Endometrial microvascular endothelial cells (primary cell): ENCODE data around the gene MAGI1. TPM values are rescaled to one million over a fixed set of nuclear protein-coding genes. Genes with fewer than 3 reads are reported as not detected.
"Not testable (repeated sequence)": the region's sequence is repeated elsewhere in the genome, so short reads cannot be mapped to it uniquely, and the experiment has no call there.

Source experiments
- in situ Hi-C: cut with HindIII; loops from 2 replicates; pipeline ENCODE4 v1.10.0; 2017; ENCODE audit warnings: low sequenced_read_pairs, low pct_unique_long_range_greater_than_20kb; ENCODE audit errors: inconsistent ontology term
- total RNA-seq: library from RNA; depleted of rRNA; stranded (reverse); fragments of >200 nt; gene quantifications from one replicate; pipeline ENCODE4 v1.2.3, GENCODE V29; 2015; ENCODE audit errors: inconsistent ontology term

The MAGI1 gene
- total RNA-seq, 1 donor from 2014 or later, result 9.1 TPM

- in situ Hi-C loops, result no loop called here
Measured at GRCh38 chr3:65587650-65588439, 450.9 kb downstream of the MAGI1 start.

GRCh38 chr3:65584913-65585312, 453.8 kb downstream of the MAGI1 start:
- in situ Hi-C loops, result no loop called here

- in situ Hi-C loops, result no loop called here
Measured at GRCh38 chr3:65584002-65584401, 454.7 kb downstream of the MAGI1 start.

- in situ Hi-C loops, result no loop called here
Measured at GRCh38 chr3:65583188-65583587, 455.5 kb downstream of the MAGI1 start.

GRCh38 chr3:65582012-65582717, 456.6 kb downstream of the MAGI1 start:
- in situ Hi-C loops, result no loop called here

GRCh38 chr3:65581313-65581712, 457.4 kb downstream of the MAGI1 start:
- in situ Hi-C loops, result no loop called here

- in situ Hi-C loops, result no loop called here
Measured at GRCh38 chr3:65578861-65579260, 459.9 kb downstream of the MAGI1 start.

GRCh38 chr3:65577843-65578430, 460.8 kb downstream of the MAGI1 start:
- in situ Hi-C loops, result no loop called here

GRCh38 chr3:65576966-65577365, 461.8 kb downstream of the MAGI1 start:
- in situ Hi-C loops, result no loop called here

- in situ Hi-C loops, result no loop called here
Measured at GRCh38 chr3:65576228-65576627, 462.5 kb downstream of the MAGI1 start.

- in situ Hi-C loops, result no loop called here
Measured at GRCh38 chr3:65575376-65575840, 463.3 kb downstream of the MAGI1 start.

GRCh38 chr3:65573548-65574116, 465.1 kb downstream of the MAGI1 start:
- in situ Hi-C loops, result no loop called here

GRCh38 chr3:65572175-65572777, 466.4 kb downstream of the MAGI1 start:
- in situ Hi-C loops, result no loop called here

GRCh38 chr3:65569845-65570405, 468.8 kb downstream of the MAGI1 start:
- in situ Hi-C loops, result no loop called here

- in situ Hi-C loops, result no loop called here
Measured at GRCh38 chr3:65569129-65569528, 469.6 kb downstream of the MAGI1 start.

- in situ Hi-C loops, result no loop called here
Measured at GRCh38 chr3:65568497-65568896, 470.2 kb downstream of the MAGI1 start.

GRCh38 chr3:65565744-65566143, 473.0 kb downstream of the MAGI1 start:
- in situ Hi-C loops, result not testable (repeated sequence)

GRCh38 chr3:65564483-65564882, 474.2 kb downstream of the MAGI1 start:
- in situ Hi-C loops, result no loop called here

- in situ Hi-C loops, result no loop called here
Measured at GRCh38 chr3:65563861-65564260, 474.9 kb downstream of the MAGI1 start.
